OCI-LY3 (cell line): Measurements from ENCODE around the gene CAMKMT.

Experiments used
- H2AFZ ChIP-seq: fragments of 200-600, 300-600 bp; shearing (Covaris generic); 2 replicates; pipeline ENCODE4 v1.6.0; 2014; ENCODE audit warnings: antibody characterized with exemption, low read depth, low read length
- H3K27ac ChIP-seq: fragments of 200-600, 300-600 bp; sonication (generic); 2 replicates; pipeline ENCODE4 v1.5.1; 2014; ENCODE audit warnings: mild to moderate bottlenecking, low read length, moderate library complexity, mixed read lengths
- H3K27me3 ChIP-seq: fragments of 200-600, 300-600 bp; sonication (generic); 2 replicates; pipeline ENCODE4 v1.6.1; 2014; ENCODE audit warnings: low read depth, low read length, mixed read lengths
- H3K36me3 ChIP-seq: fragments of 200-600, 300-600 bp; sonication (generic); replicated peaks from 2 replicates; pipeline ENCODE3; 2014; ENCODE audit warnings: low read depth, low read length, mixed read lengths
- H3K4me1 ChIP-seq: fragments of 300-600, 200-600 bp; sonication (generic); 2 replicates; pipeline ENCODE4 v1.6.1; 2014; ENCODE audit warnings: low read length, mixed read lengths
- H3K4me2 ChIP-seq: fragments of 200-600, 300-600 bp; sonication (generic); 2 replicates; pipeline ENCODE4 v1.6.1; 2014; ENCODE audit warnings: low read length, mixed read lengths
- H3K4me3 ChIP-seq: fragments of 300-600, 200-600 bp; sonication (generic); 2 replicates; pipeline ENCODE4 v1.5.1; 2014; ENCODE audit warnings: antibody characterized with exemption, mild to moderate bottlenecking, low read length, moderate library complexity
- H3K79me2 ChIP-seq: fragments of 300-600, 200-600 bp; shearing (Covaris generic); 2 replicates; pipeline ENCODE4 v1.6.1; 2014; ENCODE audit warnings: mild to moderate bottlenecking, low read length, mixed read lengths
- H3K9ac ChIP-seq: fragments of 300-600, 200-600 bp; shearing (Covaris generic); 2 replicates; pipeline ENCODE4 v1.6.0; 2014; ENCODE audit warnings: mild to moderate bottlenecking, low read length, moderate library complexity
- H3K9me3 ChIP-seq: fragments of 200-600, 300-600 bp; shearing (Covaris generic); 2 replicates; pipeline ENCODE4 v1.6.1; 2014; ENCODE audit warnings: low read length, mixed read lengths; ENCODE audit not compliant: insufficient read depth
- H4K20me1 ChIP-seq: fragments of 200-600, 300-600 bp; sonication (generic); 2 replicates; pipeline ENCODE4 v1.6.1; 2016; ENCODE audit warnings: low read length, mixed read lengths; ENCODE audit not compliant: insufficient read depth
- EZH2phosphoT487 ChIP-seq: fragments of 200-600 bp; shearing (Covaris generic); IDR thresholded peaks from 2 replicates; pipeline ENCODE4 v1.6.1; 2018; ENCODE audit warnings: antibody characterized with exemption, mixed run types, low read depth
- TF ChIP-seq, protein P1 (sequence below): fragments of 200-600, 300-600 bp; sonication (generic); IDR thresholded peaks from 2 replicates; pipeline ENCODE4 v1.5.1; 2014; ENCODE audit warnings: antibody characterized with exemption, low read length, low read depth

Gene CAMKMT

DNA sequence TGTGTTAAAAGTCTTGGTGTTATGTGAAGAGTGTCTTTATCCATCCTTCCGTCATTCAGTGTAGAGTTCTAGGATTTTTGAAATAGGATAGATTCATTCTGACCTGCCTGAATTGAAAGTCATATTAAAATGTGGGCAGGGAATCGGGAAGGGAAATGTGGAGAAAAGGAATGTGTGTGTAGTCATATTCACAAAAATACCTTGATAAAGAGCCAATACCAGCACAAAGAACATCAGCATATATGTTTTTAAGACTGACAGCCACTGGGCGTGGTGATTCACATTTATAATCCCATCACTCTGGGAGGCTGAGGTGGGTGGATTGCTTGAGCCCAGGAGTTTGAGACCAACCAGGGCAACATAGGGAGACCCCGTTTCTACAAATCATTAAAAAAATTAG is 188.1 kb downstream of the CAMKMT start:
- H3K9me3 ChIP-seq: no peaks in the 10 kb centered on the region
- TF ChIP-seq, protein P1, sequence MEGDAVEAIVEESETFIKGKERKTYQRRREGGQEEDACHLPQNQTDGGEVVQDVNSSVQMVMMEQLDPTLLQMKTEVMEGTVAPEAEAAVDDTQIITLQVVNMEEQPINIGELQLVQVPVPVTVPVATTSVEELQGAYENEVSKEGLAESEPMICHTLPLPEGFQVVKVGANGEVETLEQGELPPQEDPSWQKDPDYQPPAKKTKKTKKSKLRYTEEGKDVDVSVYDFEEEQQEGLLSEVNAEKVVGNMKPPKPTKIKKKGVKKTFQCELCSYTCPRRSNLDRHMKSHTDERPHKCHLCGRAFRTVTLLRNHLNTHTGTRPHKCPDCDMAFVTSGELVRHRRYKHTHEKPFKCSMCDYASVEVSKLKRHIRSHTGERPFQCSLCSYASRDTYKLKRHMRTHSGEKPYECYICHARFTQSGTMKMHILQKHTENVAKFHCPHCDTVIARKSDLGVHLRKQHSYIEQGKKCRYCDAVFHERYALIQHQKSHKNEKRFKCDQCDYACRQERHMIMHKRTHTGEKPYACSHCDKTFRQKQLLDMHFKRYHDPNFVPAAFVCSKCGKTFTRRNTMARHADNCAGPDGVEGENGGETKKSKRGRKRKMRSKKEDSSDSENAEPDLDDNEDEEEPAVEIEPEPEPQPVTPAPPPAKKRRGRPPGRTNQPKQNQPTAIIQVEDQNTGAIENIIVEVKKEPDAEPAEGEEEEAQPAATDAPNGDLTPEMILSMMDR: no peak
- TF ChIP-seq EZH2phosphoT487: no peak
- H3K27me3 ChIP-seq: no peaks in the 10 kb centered on the region
- peaks cover 33% of the 10 kb centered on the region for H3K4me1 ChIP-seq
- H2AFZ ChIP-seq: no peak overlapping the region
- H3K4me3 ChIP-seq: no peak overlapping the region
- no peaks in the 10 kb centered on the region for H3K79me2 ChIP-seq
- H3K9ac ChIP-seq: no peak overlapping the region
- H3K4me2 ChIP-seq: no peak overlapping the region
- H4K20me1 ChIP-seq: no peaks in the 10 kb centered on the region
- no peak overlapping the region for H3K27ac ChIP-seq
- no peaks in the 10 kb centered on the region for H3K36me3 ChIP-seq

DNA sequence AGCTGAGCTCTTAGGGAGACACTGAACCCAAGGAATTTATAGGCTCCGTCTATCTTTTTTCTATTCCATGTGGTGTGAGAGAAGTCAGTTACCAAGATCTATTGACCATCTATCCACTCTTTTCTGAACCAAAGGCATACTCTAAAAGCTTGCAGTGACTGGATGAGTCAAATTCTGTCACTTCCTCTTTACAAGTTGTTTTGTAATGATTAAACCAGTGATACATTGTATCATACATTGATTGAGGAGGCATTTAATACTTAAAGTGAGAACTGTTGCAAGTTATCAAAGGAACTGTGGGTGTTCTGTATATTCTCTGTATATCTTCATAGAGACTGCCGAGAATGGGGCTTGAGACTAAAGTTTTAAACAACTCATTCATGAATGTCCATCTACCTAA is 188.8 kb downstream of the CAMKMT start:
- peak overlapping the region; percentile 39 for H3K4me2 ChIP-seq
- no peak overlapping the region for H2AFZ ChIP-seq
- no peak overlapping the region for H3K9ac ChIP-seq
- no peaks in the 10 kb centered on the region for H3K9me3 ChIP-seq
- no peaks in the 10 kb centered on the region for H4K20me1 ChIP-seq
- no peak overlapping the region for H3K27ac ChIP-seq
- TF ChIP-seq, protein P1: no peak
- TF ChIP-seq EZH2phosphoT487: no peak
- H3K27me3 ChIP-seq: no peaks in the 10 kb centered on the region
- no peaks in the 10 kb centered on the region for H3K79me2 ChIP-seq
- no peak overlapping the region for H3K4me3 ChIP-seq
- H3K36me3 ChIP-seq: no peaks in the 10 kb centered on the region
- peaks cover 33% of the 10 kb centered on the region for H3K4me1 ChIP-seq

DNA sequence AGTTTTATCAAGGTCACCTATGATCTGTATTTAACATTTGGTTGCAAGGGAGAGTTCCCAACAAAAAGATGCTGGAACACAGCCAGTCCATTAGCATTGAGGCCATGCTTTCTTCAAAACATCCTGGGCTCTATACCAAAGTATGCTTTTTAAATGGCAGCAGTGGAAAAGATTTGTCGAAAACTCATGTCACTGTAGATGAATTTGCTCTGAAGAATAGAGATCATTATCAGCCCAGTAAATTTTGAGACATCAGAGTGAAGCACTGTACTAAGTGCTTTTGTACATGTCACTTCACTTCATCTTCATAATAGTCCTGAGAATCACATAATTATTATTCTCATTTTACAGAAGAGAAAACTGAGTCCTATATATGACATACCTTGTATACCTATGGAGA is 189.8 kb downstream of the CAMKMT start:
- peaks cover 28% of the 10 kb centered on the region for H3K4me1 ChIP-seq
- no peaks in the 10 kb centered on the region for H3K79me2 ChIP-seq

DNA sequence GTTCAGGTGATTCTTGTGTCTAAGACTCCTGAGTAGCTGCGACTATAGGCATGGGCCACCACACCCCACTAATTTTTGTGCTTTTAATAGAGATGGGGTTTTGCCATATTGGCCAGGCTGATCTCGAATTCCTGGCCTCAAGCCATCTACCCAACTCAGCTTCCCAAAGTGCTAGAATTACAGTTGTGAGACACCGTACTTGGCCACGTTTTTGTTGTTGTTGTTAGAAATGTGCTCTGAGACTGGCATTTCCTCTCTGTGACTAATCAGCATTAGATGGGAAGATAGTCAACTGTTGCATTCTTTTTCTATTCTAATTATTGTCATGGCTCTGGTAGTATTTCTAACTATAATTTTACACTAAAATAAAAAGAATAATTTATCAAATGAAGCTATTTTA is 191.7 kb downstream of the CAMKMT start:
- Histone ChIP-seq H3K9ac (no peak overlapping the region), H4K20me1 (no peaks in the 10 kb centered on the region), H3K4me1 (peaks cover 14% of the 10 kb centered on the region), H3K79me2 (no peaks in the 10 kb centered on the region), H3K9me3 (no peaks in the 10 kb centered on the region), H3K4me2 (no peak overlapping the region), H3K4me3 (no peak overlapping the region), H3K27ac (no peak overlapping the region), H3K36me3 (no peaks in the 10 kb centered on the region), H3K27me3 (no peaks in the 10 kb centered on the region), H2AFZ (no peak overlapping the region)
- TF ChIP-seq, protein P1: no peak
- TF ChIP-seq EZH2phosphoT487: no peak

More for the DNA sequence above, 189.8 kb downstream of the CAMKMT start:
- no peaks in the 10 kb centered on the region for H3K27me3 ChIP-seq
- H3K36me3 ChIP-seq: no peaks in the 10 kb centered on the region
- TF ChIP-seq EZH2phosphoT487: no peak
- TF ChIP-seq, protein P1: no peak
- no peak overlapping the region for H3K4me3 ChIP-seq
- H3K4me2 ChIP-seq: no peak overlapping the region
- H2AFZ ChIP-seq: no peak overlapping the region
- H3K9me3 ChIP-seq: no peaks in the 10 kb centered on the region
- no peaks in the 10 kb centered on the region for H4K20me1 ChIP-seq
- H3K9ac ChIP-seq: no peak overlapping the region
- no peak overlapping the region for H3K27ac ChIP-seq
